Tibial artery (tissue), 4 donors: Measurements from ENCODE around the gene RIPOR1.

Experiments
- DNase-seq, 2 donors: peaks; one replicate each; pipeline ENCODE4 v3.0.0-alpha.2; 2019
- H3K27ac ChIP-seq, 2 donors: fragments of 200-600 bp; sonication (generic) in 1 of 2; 1 replicate in 1 of 2; 2 replicates in 1 of 2; pipeline ENCODE4 v1.5.1; 2018 to 2019; ENCODE audit warnings: mild to moderate bottlenecking in 1 of 2
- H3K27me3 ChIP-seq, 2 donors: fragments of 200-600 bp; sonication (generic) in 1 of 2; one replicate each; pipeline versions ENCODE4 v1.5.1 to v1.6.0; 2016 to 2019
- H3K36me3 ChIP-seq, 3 donors: fragments of 200-600 bp; sonication (generic) in 2 of 3; one replicate each; pipeline ENCODE4 v1.5.1; 2016 to 2019; ENCODE audit warnings: mild to moderate bottlenecking in 2 of 3
- H3K4me1 ChIP-seq, 4 donors: fragments of 200-600 bp; sonication (generic) in 2 of 4; 1 replicate in 3 of 4; 2 replicates in 1 of 4; pipeline ENCODE4 v1.5.1; 2016 to 2019
- H3K4me3 ChIP-seq, 2 donors: fragments of 200-600 bp; sonication (generic) in 1 of 2; 1 replicate in 1 of 2; 2 replicates in 1 of 2; pipeline ENCODE4 v1.5.1; 2018 to 2019; ENCODE audit warnings: mild to moderate bottlenecking in 2 of 2
- H3K9me3 ChIP-seq, 3 donors: fragments of 200-600 bp; sonication (generic) in 1 of 3; one replicate each; pipeline ENCODE4 v1.5.1; 2016 to 2019
- intact Hi-C: fragments of 100-400 bp; cut with DNase I; formaldehyde crosslinking; loops from one replicate; pipeline ENCODE4 v1.15.0; 2023; ENCODE audit warnings: low total_unique reads
- TF ChIP-seq, protein P1 (sequence below), 2 experiments: fragments of 200-600 bp in 1 of 2; fragments of 450-650 bp in 1 of 2; IDR thresholded peaks; one replicate each; pipeline ENCODE4 v1.5.1; 2017 to 2019; ENCODE audit warnings: antibody characterized with exemption in 2 of 2, mild to moderate bottlenecking in 1 of 2, moderate library complexity in 1 of 2

The RIPOR1 gene

DNA sequence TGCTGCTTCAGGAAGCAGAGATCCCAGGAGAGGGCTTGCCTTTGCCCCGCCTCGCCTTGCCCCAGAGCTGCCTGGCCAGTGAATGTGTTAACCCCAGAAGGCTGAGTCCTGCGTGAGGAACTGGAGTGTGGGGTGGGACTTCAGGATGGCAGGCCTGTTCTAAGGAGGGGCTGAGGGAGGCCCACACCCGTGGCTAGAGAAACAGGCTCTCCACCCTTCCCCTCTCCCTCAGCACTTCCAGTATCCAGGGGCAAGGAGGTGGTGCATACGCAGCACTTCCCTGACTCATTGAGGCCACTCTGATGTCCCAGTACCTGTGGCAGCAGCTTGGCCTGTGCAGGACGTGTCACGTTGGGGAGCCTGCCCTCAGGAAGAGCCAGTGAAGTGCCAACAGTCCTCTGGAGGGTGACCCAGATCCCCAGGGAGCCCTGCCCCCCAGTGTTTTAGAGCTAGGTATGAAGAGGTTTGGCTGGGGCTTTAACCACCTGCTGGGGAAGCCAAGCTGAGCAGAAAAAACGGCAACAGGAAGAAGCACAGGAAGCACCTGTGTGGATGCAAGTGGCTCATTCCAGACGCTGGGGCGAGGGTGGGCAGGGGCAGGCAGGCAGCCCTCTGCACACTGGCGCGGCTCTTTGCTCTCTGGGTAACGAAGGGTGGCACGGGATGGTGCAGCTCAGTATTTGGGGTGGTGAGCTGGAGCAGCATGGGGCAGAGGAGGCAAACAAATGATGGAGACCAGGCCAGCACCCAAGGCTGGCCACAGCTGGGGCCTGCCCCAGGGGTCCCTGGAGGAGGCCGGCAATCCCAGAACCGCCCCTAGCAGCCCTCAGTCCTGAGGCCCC lies 19.0 kb downstream of the RIPOR1 start:
- DNase-seq, result no peak
- Histone ChIP-seq H3K27me3 (no peaks in the 10 kb centered on the region), H3K4me3 (no peak overlapping the region), H3K4me1 (peaks cover 0 to 34% (median 3%) of the 10 kb centered on the region in 4 donors), H3K36me3 (peaks cover 20 to 67% (median 45%) of the 10 kb centered on the region in 3 donors), H3K9me3 (no peaks in the 10 kb centered on the region), H3K27ac (no peak overlapping the region)
- TF ChIP-seq, protein P1, sequence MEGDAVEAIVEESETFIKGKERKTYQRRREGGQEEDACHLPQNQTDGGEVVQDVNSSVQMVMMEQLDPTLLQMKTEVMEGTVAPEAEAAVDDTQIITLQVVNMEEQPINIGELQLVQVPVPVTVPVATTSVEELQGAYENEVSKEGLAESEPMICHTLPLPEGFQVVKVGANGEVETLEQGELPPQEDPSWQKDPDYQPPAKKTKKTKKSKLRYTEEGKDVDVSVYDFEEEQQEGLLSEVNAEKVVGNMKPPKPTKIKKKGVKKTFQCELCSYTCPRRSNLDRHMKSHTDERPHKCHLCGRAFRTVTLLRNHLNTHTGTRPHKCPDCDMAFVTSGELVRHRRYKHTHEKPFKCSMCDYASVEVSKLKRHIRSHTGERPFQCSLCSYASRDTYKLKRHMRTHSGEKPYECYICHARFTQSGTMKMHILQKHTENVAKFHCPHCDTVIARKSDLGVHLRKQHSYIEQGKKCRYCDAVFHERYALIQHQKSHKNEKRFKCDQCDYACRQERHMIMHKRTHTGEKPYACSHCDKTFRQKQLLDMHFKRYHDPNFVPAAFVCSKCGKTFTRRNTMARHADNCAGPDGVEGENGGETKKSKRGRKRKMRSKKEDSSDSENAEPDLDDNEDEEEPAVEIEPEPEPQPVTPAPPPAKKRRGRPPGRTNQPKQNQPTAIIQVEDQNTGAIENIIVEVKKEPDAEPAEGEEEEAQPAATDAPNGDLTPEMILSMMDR (IDR thresholded peaks at IDR 0.05), result no peak
- intact Hi-C loops, result loop anchor here (5.0 kb wide), 1 partner anchor 120 kb away; the partner anchor contains the start of genes C16orf86 and ENKD1

DNA sequence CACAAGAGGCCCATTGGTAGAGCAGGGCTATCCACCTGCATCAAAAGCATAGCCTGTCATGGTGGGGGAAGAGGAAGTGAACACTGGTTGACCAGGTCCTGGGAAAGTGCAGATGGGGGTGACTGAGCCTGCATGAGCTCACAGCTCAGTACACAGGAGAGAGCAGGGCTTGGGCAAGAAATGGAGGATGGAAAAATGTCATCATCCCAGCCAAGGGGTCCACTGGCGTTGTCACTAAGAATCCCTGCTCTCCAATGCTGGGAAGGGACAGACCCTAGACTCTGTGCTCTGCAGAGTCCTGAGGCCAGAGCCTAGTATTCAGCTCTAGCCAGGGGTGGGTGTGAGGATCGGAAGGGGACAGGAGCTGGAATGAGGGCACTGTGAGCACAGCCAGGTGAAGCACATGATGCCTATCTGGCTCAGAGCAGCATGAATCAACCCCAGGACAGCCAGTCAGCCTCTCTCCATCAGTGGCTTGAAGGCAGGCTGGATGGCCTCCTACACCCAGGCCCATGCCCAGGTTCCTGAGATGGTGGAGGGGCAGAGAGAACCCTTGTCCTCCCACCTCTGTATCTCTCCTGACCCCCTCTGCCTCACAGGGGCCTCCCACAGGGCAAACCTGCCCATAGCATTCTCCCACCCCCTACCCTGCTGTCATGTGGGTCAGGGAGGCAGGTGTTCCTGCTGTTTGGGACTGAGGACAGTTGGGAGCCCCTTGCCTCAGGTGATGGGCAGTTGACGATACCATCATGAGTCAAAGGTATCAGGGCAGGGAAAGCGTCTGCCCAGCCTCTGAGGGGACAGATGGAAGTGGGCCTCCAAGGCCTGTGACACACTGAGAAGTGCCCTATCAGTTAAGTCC lies 19.9 kb downstream of the RIPOR1 start:
- Histone ChIP-seq H3K27me3 (no peaks in the 10 kb centered on the region), H3K36me3 (peaks cover 20 to 59% (median 36%) of the 10 kb centered on the region in 3 donors), H3K9me3 (no peaks in the 10 kb centered on the region), H3K4me1 (peaks cover 0 to 34% (median 3%) of the 10 kb centered on the region in 4 donors), H3K27ac (no peak overlapping the region), H3K4me3 (no peak overlapping the region)
- intact Hi-C loops, result loop anchor here (5.0 kb wide), 1 partner anchor 119 kb away; the partner anchor contains the start of genes C16orf86 and ENKD1
- TF ChIP-seq, protein P1 (IDR thresholded peaks at IDR 0.05), result no peak
- no peak for DNase-seq

DNA sequence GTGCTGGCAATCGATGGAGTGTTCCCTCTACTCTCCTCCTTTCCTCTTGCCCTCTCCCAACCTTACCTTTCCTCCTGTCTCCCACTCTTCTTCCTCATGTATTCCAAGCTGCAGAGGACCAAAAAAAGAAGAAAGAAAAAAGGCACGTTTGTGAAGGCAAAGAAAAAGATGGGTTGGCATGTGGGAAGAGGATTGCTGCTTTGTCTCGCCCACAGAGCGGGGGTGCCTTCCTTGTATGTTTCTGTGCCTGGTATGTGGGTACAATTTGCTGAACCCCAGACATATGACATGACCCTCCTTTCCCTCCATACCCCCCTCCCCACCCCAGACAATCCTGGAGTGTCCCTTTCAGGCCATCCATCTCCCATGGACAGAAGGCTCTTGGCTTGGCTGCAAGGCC lies 20.6 kb downstream of the RIPOR1 start:
- intact Hi-C loops, result loop anchor here (5.0 kb wide), 1 partner anchor 118 kb away; the partner anchor contains the start of genes C16orf86 and ENKD1
- no peak overlapping the region for H3K4me3 ChIP-seq
- H3K9me3 ChIP-seq, result no peaks in the 10 kb centered on the region
- TF ChIP-seq, protein P1 (IDR thresholded peaks at IDR 0.05), result no peak
- H3K27me3 ChIP-seq, result no peaks in the 10 kb centered on the region
- H3K36me3 ChIP-seq, result peaks cover 20 to 51% (median 29%) of the 10 kb centered on the region in 3 donors
- no peak for DNase-seq
- peaks cover 0 to 33% (median 3%) of the 10 kb centered on the region in 4 donors for H3K4me1 ChIP-seq
- H3K27ac ChIP-seq, result no peak overlapping the region

DNA sequence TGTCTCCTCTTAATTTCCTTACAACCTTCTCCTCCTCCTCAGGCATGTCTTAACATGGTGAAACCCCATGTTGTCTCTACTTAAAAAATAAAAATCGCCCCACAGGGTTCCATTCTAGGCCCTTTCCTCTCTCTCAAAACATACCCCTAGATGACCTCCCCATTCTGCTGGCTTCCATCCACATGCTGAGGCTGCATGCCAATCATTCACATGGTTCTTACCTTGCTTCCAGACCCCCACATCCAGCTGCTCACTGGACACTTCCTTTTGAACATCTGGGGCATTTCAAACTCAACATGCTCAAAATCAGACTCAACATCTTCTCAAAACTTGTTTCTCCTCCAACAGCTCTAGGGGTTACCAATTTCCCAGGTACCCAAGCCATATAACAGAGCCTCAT lies 21.3 kb downstream of the RIPOR1 start:
- no peak for DNase-seq
- Histone ChIP-seq H3K4me1 (peaks cover 0 to 26% (median 3%) of the 10 kb centered on the region in 4 donors), H3K36me3 (peaks cover 16 to 44% (median 22%) of the 10 kb centered on the region in 3 donors), H3K27ac (no peak overlapping the region), H3K4me3 (no peak overlapping the region), H3K9me3 (no peaks in the 10 kb centered on the region), H3K27me3 (no peaks in the 10 kb centered on the region)
- TF ChIP-seq, protein P1 (IDR thresholded peaks at IDR 0.05), result no peak
- intact Hi-C loops, result loop anchor here (5.0 kb wide), 1 partner anchor 117 kb away; the partner anchor contains the start of genes C16orf86 and ENKD1

DNA sequence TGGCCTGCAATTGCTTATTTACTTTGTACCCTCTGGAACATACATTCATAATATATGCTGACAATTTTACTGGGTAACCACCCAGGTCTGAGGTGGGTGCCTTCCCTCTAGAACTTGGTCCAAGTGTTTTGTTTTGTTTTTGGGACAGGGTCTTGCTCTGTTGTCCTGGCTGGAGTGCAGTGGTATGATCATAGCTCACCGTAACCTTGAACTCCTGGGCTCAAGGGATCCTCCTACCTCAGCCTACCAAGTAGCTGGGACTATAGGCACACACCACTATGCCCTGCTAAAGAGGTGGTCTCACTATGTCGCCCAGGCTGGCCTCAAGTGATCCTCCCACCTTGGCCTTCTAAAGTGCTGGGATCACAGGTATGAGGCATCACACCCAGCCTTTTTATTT lies 22.5 kb downstream of the RIPOR1 start:
- H3K9me3 ChIP-seq, result no peaks in the 10 kb centered on the region
- intact Hi-C loops, result no loop called here
- TF ChIP-seq, protein P1 (IDR thresholded peaks at IDR 0.05), result no peak
- no peak for DNase-seq
- no peak overlapping the region for H3K4me3 ChIP-seq
- peaks cover 0 to 19% (median 3%) of the 10 kb centered on the region in 4 donors for H3K4me1 ChIP-seq
- no peaks in the 10 kb centered on the region for H3K27me3 ChIP-seq
- H3K27ac ChIP-seq, result no peak overlapping the region
- peaks cover 4 to 33% (median 10%) of the 10 kb centered on the region in 3 donors for H3K36me3 ChIP-seq
